HG02571 (cell line): Measurements from ENCODE around the gene IFT20.

Source experiments
- ATAC-seq: cut with Tn5 transposase; IDR thresholded peaks from one replicate; pipeline ENCODE4 v1.9.1; 2021; ENCODE audit warnings: mild to moderate bottlenecking, moderate library complexity; ENCODE audit not compliant: unreplicated experiment

The IFT20 gene

GRCh38 chr17:28335201-28335958 is at the start of gene IFT20, which contains the start of gene TNFAIP1:
IFT20 (minus strand) TSS chr17:28335472; CDS start chr17:28331985, 3,487 bp downstream.
TNFAIP1 (plus strand) TSS chr17:28335761; CDS start chr17:28339522, 3,761 bp downstream.
- peak; percentile 94 for ATAC-seq

DNA sequence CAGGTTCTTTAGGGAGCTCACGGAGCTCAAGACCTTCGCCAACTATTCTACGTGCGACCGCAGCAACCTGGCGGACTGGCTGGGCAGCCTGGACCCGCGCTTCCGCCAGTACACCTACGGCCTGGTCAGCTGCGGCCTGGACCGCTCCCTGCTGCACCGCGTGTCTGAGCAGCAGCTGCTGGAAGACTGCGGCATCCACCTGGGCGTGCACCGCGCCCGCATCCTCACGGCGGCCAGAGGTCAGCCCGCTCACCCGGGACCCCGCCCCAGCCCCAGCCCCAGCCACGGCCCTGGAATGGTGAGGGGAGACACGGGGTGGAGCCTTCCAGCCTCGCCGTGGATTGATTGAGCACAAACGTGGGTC is 49.7 kb upstream of the IFT20 start:
- ATAC-seq = no peak

DNA sequence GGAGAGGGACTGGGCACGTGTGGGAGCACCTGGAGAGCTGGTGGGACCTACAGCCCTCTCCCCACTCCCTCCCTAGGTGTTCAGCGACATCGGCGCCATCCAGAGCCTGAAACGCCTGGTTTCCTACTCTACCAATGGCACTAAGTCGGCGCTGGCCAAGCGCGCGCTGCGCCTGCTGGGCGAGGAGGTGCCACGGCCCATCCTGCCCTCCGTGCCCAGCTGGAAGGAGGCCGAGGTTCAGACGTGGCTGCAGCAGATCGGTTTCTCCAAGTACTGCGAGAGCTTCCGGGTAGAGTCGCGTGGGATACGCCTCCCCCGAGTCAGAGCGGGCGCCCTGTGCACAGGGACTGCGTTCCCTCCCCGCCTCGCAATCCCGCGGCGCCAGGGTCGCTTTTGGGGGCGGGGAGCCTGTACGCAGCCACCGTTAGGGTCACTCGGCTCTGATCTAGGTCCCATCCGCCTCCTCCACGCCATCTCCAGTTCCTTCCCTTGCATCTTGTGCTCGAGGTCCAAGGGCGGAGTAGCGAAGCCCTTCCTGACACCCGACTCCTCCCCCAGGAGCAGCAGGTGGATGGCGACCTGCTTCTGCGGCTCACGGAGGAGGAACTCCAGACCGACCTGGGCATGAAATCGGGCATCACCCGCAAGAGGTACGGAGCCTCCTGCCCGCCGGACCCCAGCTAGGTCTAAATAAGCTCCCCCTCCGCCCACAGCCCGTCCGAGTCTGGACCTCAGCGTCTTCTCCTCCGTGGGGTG is 49.2 kb upstream of the IFT20 start:
- ATAC-seq = no peak

GRCh38 chr17:28381141-28381825 is 46.0 kb upstream of the IFT20 start:
- ATAC-seq = no peak

- ATAC-seq = no peak
Observed at GRCh38 chr17:28379814-28380801, 44.8 kb upstream of the IFT20 start.

GRCh38 chr17:28372945-28373274 is 37.6 kb upstream of the IFT20 start:
- ATAC-seq = no peak

GRCh38 chr17:28372203-28372944 is 37.1 kb upstream of the IFT20 start:
- ATAC-seq = peak; percentile 9

DNA sequence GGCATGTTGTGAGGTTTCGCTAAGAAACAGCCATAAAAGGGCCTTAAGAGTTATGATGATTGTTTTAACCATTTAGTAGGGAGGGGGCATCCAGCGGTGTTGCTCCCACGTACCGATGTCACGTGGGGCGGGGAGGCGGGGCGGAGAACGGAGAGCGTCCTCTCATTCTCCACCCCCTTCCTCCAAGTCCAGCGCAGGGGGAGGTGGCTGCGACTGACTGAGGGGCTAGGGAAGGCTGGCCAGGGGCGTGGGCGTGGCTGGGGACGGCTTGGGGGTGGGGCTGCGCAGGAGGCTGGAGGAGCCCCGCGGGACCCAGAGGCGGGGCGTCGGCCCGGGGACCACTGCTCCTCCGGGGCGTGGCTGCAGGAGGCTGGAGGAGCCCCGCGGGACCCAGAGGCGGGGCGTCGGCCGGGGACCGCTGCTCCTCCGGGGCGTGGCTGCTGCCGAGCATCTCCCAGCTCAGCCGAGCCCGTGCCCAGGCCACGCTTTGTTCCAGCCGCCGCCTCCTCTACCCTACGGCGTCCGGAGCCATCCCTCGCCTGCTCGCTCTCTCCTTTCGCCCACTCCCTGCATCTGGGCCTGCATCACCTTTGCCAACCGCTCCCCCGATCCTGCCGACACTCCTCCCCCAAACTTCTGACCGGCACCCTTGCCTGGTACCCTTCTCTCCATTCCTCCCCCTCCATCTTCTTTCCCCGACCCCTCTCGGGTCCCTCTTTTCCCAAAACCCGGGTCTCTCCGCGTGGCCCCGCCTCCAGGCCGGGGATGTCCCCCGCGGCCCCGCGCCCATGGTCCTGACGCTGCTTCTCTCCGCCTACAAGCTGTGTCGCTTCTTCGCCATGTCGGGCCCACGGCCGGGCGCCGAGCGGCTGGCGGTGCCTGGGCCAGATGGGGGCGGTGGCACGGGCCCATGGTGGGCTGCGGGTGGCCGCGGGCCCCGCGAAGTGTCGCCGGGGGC is 36.3 kb upstream of the IFT20 start, which contains the start of gene SARM1:
Gene SARM1 (plus strand): TSS at position 450 of the 958 bp plus-strand sequence. CDS start 339 bp downstream, at position 789.
- ATAC-seq = peak; percentile 83

- no peak for ATAC-seq
Observed at GRCh38 chr17:28370744-28371103, 35.5 kb upstream of the IFT20 start.

DNA sequence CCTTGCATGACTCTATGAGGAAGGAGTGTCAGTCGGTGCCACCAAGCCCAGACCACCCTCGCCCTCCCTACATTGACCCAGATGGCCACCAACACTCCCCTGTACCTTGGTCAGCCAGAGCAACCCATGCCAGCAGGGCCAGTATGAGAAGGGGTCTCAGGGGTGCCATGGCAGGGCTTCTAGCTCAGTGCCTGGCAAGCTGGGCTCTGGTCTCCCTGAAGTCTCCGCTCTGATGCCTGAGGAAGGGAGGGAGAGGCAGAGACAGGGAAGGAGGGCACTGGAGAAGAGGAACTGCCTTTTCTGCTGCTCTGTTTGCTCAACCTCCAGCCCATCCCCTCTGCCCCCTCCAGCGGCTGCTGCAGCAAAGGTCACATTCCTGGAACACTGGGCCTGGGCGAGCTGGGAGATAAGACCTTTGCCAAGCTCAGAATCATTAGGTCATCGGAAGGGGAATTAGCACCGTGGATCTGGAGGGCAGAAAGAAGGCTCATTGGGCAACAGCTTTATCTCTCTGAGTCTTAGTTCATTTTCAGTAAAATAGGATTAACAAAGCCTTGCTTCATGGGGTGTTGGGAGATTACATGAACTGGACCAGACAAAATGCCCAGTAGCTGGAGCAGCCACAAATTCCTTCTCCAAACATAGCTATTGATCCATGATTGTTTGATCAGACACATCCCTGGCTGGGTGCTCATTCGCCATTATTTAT is 34.9 kb upstream of the IFT20 start, which contains the start of gene VTN:
Gene VTN (minus strand): TSS at position 273 of the 709 bp plus-strand sequence. CDS start 104 bp downstream, at position 169.
- ATAC-seq = no peak

DNA sequence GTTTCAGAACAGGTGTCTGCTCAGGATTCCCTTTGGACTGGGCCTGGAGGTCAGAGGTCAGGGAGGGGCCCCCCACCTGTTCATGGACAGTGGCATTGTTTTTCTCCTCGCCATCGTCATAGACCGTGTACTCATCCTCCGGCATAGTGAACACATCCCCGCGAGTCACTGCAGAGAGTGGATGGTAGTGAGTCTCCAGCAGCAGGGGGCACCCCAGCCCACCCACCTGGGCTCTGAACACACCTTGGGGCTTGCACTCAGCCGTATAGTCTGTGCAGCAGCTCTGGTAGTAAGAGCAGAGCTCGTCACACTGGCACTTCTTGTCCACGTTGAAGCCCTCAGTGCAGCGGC is 34.4 kb upstream of the IFT20 start:
- no peak for ATAC-seq

GRCh38 chr17:28368915-28369683 is 33.8 kb upstream of the IFT20 start:
- no peak for ATAC-seq

DNA sequence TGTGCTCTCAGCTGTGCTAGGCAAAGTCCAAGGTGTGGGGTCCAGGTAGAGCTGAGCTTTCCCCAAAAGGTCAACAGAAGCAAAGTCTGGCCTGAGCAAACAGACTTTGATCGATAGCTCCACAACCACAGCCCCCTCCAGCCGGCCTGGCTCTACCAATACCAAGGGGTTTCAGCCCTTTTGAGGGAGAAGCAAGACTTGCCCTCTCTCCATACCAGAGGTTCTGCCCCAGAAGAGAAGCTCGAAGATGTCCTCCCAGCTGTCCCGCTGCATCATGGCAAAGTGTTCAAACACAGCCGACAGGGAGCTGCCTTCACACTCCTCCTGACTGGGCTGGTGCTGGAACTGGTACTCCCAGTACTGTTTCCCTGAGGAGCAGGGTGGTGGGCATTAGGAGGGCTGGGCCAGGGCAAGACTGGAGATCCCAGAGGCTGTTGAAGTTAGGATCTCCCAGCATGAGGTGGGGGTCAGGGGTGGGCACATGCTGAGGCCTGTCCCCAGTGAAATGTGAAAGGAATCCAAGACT is 33.1 kb upstream of the IFT20 start:
- ATAC-seq = no peak

GRCh38 chr17:28367641-28368305 is 32.5 kb upstream of the IFT20 start:
- ATAC-seq = no peak

GRCh38 chr17:28366605-28367004 is 31.3 kb upstream of the IFT20 start:
- no peak for ATAC-seq

DNA sequence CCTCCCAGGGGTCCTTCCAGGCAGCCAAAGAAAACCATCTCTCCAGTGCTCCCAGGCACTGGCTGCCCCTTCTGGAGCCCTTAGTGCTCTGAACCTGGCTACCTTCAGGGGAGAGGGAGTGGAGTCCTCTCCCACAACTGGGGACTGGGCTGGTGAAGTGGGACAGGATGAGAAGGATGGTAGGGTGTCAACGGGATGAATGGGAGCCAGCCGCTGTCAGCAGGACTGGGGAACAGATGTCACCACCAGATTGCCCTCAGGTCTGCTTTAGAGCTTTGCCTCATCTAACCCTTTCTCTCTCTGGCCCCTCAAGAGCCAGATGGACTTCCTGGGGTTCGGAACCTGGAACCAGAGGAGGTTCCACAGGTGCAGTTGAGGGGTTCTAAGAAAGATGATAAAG is 30.2 kb upstream of the IFT20 start:
- no peak for ATAC-seq
